H1 (cell line): ENCODE results near the gene GPR162.

Experiments
- ATF3 ChIP-seq: IDR thresholded peaks from 2 replicates; pipeline ENCODE4 v1.6.1; 2011; ENCODE audit warnings: low read depth, mild to moderate bottlenecking, low read length; ENCODE audit not compliant: insufficient read depth
- CTCF ChIP-seq, 3 experiments: IDR thresholded peaks; 1 replicate in 2 of 3; 2 replicates in 1 of 3; pipeline versions ENCODE4 v1.5.1 to v1.6.1; 2011; ENCODE audit warnings: low read length in 3 of 3, mild to moderate bottlenecking in 3 of 3, inconsistent platforms in 2 of 3, low read depth in 1 of 3, moderate library complexity in 1 of 3; ENCODE audit not compliant: insufficient read depth in 1 of 3; ENCODE audit errors: control extremely low read depth in 1 of 3
- EGR1 ChIP-seq: IDR thresholded peaks from 2 replicates; pipeline ENCODE4 v1.6.1; 2011; ENCODE audit warnings: low read depth, low read length, borderline replicate concordance
- EP300 ChIP-seq, 2 experiments: IDR thresholded peaks; 1 replicate in 1 of 2; 2 replicates in 1 of 2; pipeline ENCODE4 v1.6.1; 2011 to 2012; ENCODE audit warnings: low read depth in 2 of 2, low read length in 2 of 2, mild to moderate bottlenecking in 2 of 2, borderline replicate concordance in 1 of 2, inconsistent platforms in 1 of 2, moderate library complexity in 1 of 2
- FOSL1 ChIP-seq: IDR thresholded peaks from 2 replicates; pipeline ENCODE4 v1.6.1; 2011; ENCODE audit warnings: mild to moderate bottlenecking, low read depth, low read length, moderate library complexity; ENCODE audit not compliant: insufficient read depth
- JUN ChIP-seq: IDR thresholded peaks from 2 replicates; pipeline ENCODE4 v1.6.1; 2011; ENCODE audit warnings: low read depth, mild to moderate bottlenecking, improper control_type of control experiment, low read length
- POLR2A ChIP-seq, 2 experiments: IDR thresholded peaks; 1 replicate in 1 of 2; 2 replicates in 1 of 2; pipeline ENCODE4 v1.6.1; 2011; ENCODE audit warnings: low read depth in 2 of 2, low read length in 2 of 2, mild to moderate bottlenecking in 2 of 2; ENCODE audit errors: control extremely low read depth in 1 of 2
- RAD21 ChIP-seq, 2 experiments: IDR thresholded peaks in 1 of 2; conservative IDR thresholded peaks in 1 of 2; 2 replicates each; pipeline ENCODE4 v1.6.1; 2011; ENCODE audit warnings: low read depth in 2 of 2, low read length in 2 of 2, improper control_type of control experiment in 1 of 2, inconsistent platforms in 1 of 2, mild to moderate bottlenecking in 1 of 2, moderate library complexity in 1 of 2
- SIX5 ChIP-seq: IDR thresholded peaks from 2 replicates; pipeline ENCODE4 v1.6.1; 2011; ENCODE audit warnings: mild to moderate bottlenecking, low read depth, low read length
- SP4 ChIP-seq: IDR thresholded peaks from 2 replicates; pipeline ENCODE4 v1.6.1; 2012; ENCODE audit warnings: low read length, inconsistent platforms
- TAF1 ChIP-seq: IDR thresholded peaks from 2 replicates; pipeline ENCODE4 v1.6.1; 2011; ENCODE audit warnings: mild to moderate bottlenecking, low read depth, low read length

- TF ChIP-seq TAF1 (no peak), CTCF (IDR thresholded peaks at IDR 0.05; ENCODE audit: control extremely low read depth in 1 of 3, insufficient read depth in 1 of 3, low read depth in 1 of 3, low read length in 3 of 3) (no peak), EGR1 (no peak), SIX5 (no peak), ATF3 (no peak), POLR2A (IDR thresholded peaks at IDR 0.05; ENCODE audit: control extremely low read depth in 1 of 2, low read depth in 2 of 2, low read length in 2 of 2) (no peak), JUN (no peak), EP300 (IDR thresholded peaks at IDR 0.05; ENCODE audit: borderline replicate concordance in 1 of 2, low read depth in 2 of 2, low read length in 2 of 2) (no peak), FOSL1 (no peak), SP4 (no peak), RAD21 (IDR thresholded peaks at IDR 0.05 in 1 of 2, conservative IDR thresholded peaks at IDR 0.05 in 1 of 2; ENCODE audit: low read depth in 2 of 2, low read length in 2 of 2) (no peak)
Measured at GRCh38 chr12:6866920-6867412, 45.3 kb downstream of the GPR162 start.
